ENCODE results near the gene TARP. TPM values are rescaled to one million over a fixed set of nuclear protein-coding genes. Genes with fewer than 3 reads are reported as not detected.
A peak's percentile ranks its signal among the peaks of the same experiment; 100 is the strongest.

Gene TARP

DNA sequence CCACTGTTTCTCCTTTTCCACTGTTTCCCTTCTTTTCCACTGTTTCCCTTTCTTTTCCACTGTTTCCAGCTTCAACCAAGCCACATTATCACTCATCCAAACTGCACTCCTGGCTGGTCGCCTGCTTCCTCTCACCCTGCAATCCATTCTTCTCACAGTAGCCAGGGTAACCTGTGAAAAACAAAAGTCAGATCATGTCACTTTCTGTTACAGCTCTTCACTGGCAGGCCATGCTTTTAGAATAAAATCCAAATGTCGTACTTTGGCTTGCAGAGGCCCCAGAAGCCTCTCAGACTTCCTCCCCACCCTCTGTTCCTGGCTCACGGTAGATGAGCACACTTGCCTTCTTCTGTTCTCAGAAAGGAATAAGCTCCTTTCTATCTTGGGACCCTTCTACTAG, 61.5 kb downstream of the TARP start:
- peak overlapping the region in 1 of 2 donors; percentile 26 for H3K27ac Mint-ChIP-seq
- DNase-seq (ENCODE audit: low spot score in 2 of 2) = no peak
- ATAC-seq = no peak
- no peaks in the 10 kb centered on the region for H3K36me3 Mint-ChIP-seq
- H3K9me3 Mint-ChIP-seq = no peaks in the 10 kb centered on the region

DNA sequence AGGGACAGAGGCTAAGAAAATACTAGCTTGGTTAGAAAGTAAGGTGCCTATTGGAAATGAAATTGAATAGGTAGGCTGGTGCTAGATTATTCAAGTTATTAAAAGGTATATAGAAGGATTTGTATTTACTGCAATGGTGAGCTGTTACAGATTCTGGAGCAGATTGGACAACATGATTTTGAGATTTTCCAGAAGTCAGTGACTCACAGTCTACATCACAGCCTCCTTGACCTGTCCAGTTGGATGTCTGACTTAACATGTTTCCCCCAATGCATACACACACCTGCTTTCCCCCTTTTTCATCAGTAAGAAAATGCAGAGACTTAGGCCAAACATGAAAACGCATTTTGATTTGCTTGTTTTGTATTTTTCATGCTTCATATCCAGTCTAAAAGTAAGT, 62.0 kb downstream of the TARP start:
- ATAC-seq = no peak

More for the DNA sequence above, 62.0 kb downstream of the TARP start:
- Mint-ChIP-seq H3K9me3 (no peaks in the 10 kb centered on the region), H3K36me3 (no peaks in the 10 kb centered on the region), H3K27ac (no peak overlapping the region)
- DNase-seq (ENCODE audit: low spot score in 2 of 2) = no peak

Other genes with a start within 250 kb of the TARP start
- gene STARD3NL, start 95.4 kb downstream of the TARP start, total RNA-seq = 10 to 100 TPM; 21.5 to 28.7 TPM

Measured in activated naive CD4-positive, alpha-beta T cell treated with anti-CD3 and anti-CD28 coated beads, Interleukin-2, amount 50 U/mL, for 72 hours (primary cell).